CD4-positive, alpha-beta T cell (primary cell): ENCODE data around the gene SLC4A5. TPM values are rescaled to one million over a fixed set of nuclear protein-coding genes. Genes with fewer than 3 reads are reported as not detected.
A peak's percentile ranks its signal among the peaks of the same experiment; 100 is the strongest.

ENCODE experiments used
- ATAC-seq: fragments of 200-7000 bp; cut with Tn5 transposase; one replicate; pipeline ENCODE4 v1.10.0; 2022; ENCODE audit warnings: mild to moderate bottlenecking; ENCODE audit not compliant: poor library complexity
- CTCF ChIA-PET: fragments of 350-600 bp; sonication (Branson Sonifier 250); formaldehyde crosslinking; loops from one replicate; lab custom pipeline; 2021; ENCODE audit warnings: antibody characterized with exemption, inconsistent platforms; lab: Charles Lee
- POLR2A ChIA-PET: fragments of 350-600 bp; sonication (Branson Sonifier 250); formaldehyde crosslinking; loops from one replicate; lab custom pipeline; 2021; ENCODE audit warnings: antibody characterized with exemption, inconsistent platforms; lab: Charles Lee
- DNase-seq, 14 experiments: peaks; one replicate each; pipeline ENCODE4 v3.0.0-alpha.2; 2013 to 2020; ENCODE audit warnings: mixed read lengths in 2 of 14
- H3K27ac ChIP-seq, 2 donors: one replicate each; pipeline versions ENCODE4 v1.5.1 to v1.7.0; 2013; ENCODE audit warnings: low read length in 2 of 2, low read depth in 1 of 2, mild to moderate bottlenecking in 1 of 2
- H3K27me3 ChIP-seq, 2 experiments: 1 replicate in 1 of 2; 2 replicates in 1 of 2; pipeline versions ENCODE4 v1.6.1 to v1.7.0; 2013; ENCODE audit warnings: low read length in 2 of 2, control low read depth in 1 of 2, mild to moderate bottlenecking in 1 of 2, moderate library complexity in 1 of 2; ENCODE audit not compliant: insufficient read depth in 2 of 2, control insufficient read depth in 1 of 2
- H3K36me3 ChIP-seq: one replicate; pipeline ENCODE4 v1.6.1; 2013; ENCODE audit warnings: low read length, control low read depth; ENCODE audit not compliant: insufficient read depth
- H3K4me1 ChIP-seq: one replicate; pipeline ENCODE4 v1.6.1; 2013; ENCODE audit warnings: low read length, control low read depth; ENCODE audit not compliant: insufficient read depth
- H3K4me3 ChIP-seq: one replicate; pipeline ENCODE4 v1.5.1; 2013; ENCODE audit warnings: mild to moderate bottlenecking, low read length, moderate library complexity
- H3K9me3 ChIP-seq, 2 experiments: 1 replicate in 1 of 2; 2 replicates in 1 of 2; pipeline versions ENCODE4 v1.6.1 to v1.7.0; 2013; ENCODE audit warnings: low read length in 2 of 2, mild to moderate bottlenecking in 2 of 2, control low read depth in 1 of 2, moderate library complexity in 1 of 2; ENCODE audit not compliant: control insufficient read depth in 1 of 2, insufficient read depth in 1 of 2
- H3K27ac Mint-ChIP-seq: one replicate; pipeline ENCODE4 v1.8.0; 2020; ENCODE audit warnings: mixed read lengths
- H3K27me3 Mint-ChIP-seq: one replicate; pipeline ENCODE4 v1.8.0; 2021; ENCODE audit warnings: mixed read lengths
- H3K36me3 Mint-ChIP-seq: one replicate; pipeline ENCODE4 v1.8.0; 2021; ENCODE audit warnings: low read depth, mixed read lengths
- H3K4me1 Mint-ChIP-seq: one replicate; pipeline ENCODE4 v1.8.0; 2021; ENCODE audit warnings: low read depth, mixed read lengths
- H3K4me3 Mint-ChIP-seq: one replicate; pipeline ENCODE4 v1.8.0; 2020; ENCODE audit warnings: mild to moderate bottlenecking, mixed read lengths
- H3K9me3 Mint-ChIP-seq: one replicate; pipeline ENCODE4 v1.8.0; 2020; ENCODE audit warnings: mixed read lengths
- intact Hi-C, 2 experiments: fragments of 100-400 bp; cut with DNase I in 1 of 2; cut with micrococcal nuclease in 1 of 2; formaldehyde crosslinking; loops; one replicate each; pipeline versions ENCODE4 v1.15.1 to v1.9.0; 2023 to 2025; cut with DNase I, micrococcal nuclease
- total RNA-seq, 174 experiments: library from RNA in 2 of 174; stranded (reverse) in 2 of 174; gene quantifications; one replicate each; pipeline ENCODE4 v1.2.3 and lab custom pipeline; 2021 to 2026
- TF ChIP-seq, protein P1 (sequence below): fragments of 200-600 bp; IDR thresholded peaks from one replicate; pipeline ENCODE4 v1.8.0; 2022; ENCODE audit warnings: antibody characterized with exemption, mild to moderate bottlenecking

SLC4A5 gene
- total RNA-seq, 2 experiments from 2014 or later, result 7.8 to 10.4 TPM

DNA sequence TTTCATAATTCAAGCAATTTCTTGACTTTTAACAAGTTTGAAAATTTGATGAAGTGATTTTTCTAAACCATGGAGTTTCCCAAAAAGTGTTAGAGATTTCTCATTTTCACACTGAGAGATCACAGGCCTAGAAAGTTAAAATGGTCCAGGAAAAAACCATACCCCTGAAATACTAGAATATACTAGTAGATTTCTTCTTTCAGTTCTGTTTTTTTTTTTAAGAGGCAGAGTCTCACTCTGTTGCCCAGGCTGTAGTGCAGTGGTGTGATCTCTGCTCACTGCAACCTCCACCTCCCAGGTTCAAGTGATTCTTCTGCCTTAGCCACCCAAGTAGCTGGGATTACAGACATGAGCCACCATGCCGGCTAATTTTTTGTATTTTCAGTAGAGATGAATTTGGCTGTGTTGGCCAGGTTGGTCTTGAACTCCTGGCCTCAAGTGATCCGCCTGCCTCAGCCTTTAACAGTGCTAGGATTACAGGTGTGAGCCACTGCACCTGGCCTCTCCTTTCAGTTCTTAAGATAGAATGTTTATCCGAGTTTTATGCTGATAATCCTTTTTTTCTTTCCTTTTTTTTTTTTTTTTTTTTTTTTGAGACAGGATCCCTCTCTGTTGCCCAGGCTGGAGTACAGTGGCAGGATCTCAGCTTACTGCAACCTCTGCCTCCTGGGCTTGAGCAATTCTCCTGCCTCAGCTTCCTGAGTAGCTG, 130.4 kb downstream of the SLC4A5 start:
- Histone ChIP-seq H3K4me1 (no peaks in the 10 kb centered on the region), H3K27me3 (no peaks in the 10 kb centered on the region), H3K36me3 (peaks cover 58% of the 10 kb centered on the region), H3K4me3 (no peak overlapping the region), H3K9me3 (no peaks in the 10 kb centered on the region), H3K27ac (no peak overlapping the region)
- Mint-ChIP-seq H3K27me3 (no peaks in the 10 kb centered on the region), H3K9me3 (no peaks in the 10 kb centered on the region), H3K27ac (no peak overlapping the region), H3K4me1 (peaks cover 6% of the 10 kb centered on the region), H3K4me3 (no peak overlapping the region), H3K36me3 (peaks cover 90% of the 10 kb centered on the region)
- DNase-seq (no peak), ATAC-seq (no peak)
- ChIA-PET CTCF (interaction anchor here (0.7 kb wide), 1 partner anchor 1319 kb away, joined by 3 read pairs; no protein-coding TSS in a partner anchor), POLR2A (no interaction called here)
- TF ChIP-seq, protein P1, sequence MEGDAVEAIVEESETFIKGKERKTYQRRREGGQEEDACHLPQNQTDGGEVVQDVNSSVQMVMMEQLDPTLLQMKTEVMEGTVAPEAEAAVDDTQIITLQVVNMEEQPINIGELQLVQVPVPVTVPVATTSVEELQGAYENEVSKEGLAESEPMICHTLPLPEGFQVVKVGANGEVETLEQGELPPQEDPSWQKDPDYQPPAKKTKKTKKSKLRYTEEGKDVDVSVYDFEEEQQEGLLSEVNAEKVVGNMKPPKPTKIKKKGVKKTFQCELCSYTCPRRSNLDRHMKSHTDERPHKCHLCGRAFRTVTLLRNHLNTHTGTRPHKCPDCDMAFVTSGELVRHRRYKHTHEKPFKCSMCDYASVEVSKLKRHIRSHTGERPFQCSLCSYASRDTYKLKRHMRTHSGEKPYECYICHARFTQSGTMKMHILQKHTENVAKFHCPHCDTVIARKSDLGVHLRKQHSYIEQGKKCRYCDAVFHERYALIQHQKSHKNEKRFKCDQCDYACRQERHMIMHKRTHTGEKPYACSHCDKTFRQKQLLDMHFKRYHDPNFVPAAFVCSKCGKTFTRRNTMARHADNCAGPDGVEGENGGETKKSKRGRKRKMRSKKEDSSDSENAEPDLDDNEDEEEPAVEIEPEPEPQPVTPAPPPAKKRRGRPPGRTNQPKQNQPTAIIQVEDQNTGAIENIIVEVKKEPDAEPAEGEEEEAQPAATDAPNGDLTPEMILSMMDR, result no peak
- intact Hi-C loops, result no loop called here

DNA sequence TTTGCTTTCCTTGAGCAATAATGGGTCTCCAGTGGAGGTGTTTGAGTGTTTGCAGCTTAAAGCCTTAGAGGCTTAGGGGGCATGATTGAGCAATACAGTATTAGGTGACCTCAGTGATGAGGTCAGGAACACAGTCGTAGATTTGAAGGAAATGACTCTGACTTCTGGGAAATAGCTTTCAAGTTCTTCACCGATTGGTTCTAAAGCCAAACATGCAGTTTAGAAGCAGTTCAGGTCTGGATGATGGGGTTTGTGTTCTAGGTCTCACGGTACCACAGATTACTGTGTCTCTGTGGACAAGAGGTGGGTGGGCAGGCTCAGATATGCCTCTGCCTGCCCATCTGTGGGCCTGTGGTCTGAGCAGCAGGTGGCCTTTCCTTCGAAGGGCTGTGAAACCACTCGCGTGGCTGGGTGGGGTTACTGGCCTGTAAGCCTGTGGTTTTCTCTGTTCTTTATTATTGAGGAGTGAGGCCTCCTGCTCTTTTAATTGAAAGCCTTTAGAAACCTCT, 137.0 kb downstream of the SLC4A5 start:
- peak in 9 of 14 experiments; percentile 7 to 75 (median 19) for DNase-seq
- TF ChIP-seq, protein P1, result no peak
- H3K4me1 ChIP-seq, result peaks cover 33% of the 10 kb centered on the region
- POLR2A ChIA-PET, result interaction anchor here (0.6 to 4.5 kb wide), 7 partner anchors 12 to 385 kb away, joined by 3 to 56 read pairs (median 4); partner anchors contain the start of genes MOB1A and STAMBP
- H3K27ac ChIP-seq, result peak overlapping the region; percentile 80 to 88
- Mint-ChIP-seq H3K27ac (peak overlapping the region; percentile 95), H3K36me3 (peaks cover 41% of the 10 kb centered on the region), H3K4me3 (peak overlapping the region; percentile 50), H3K27me3 (no peaks in the 10 kb centered on the region), H3K9me3 (no peaks in the 10 kb centered on the region), H3K4me1 (peaks cover 42% of the 10 kb centered on the region)
- ATAC-seq, result peak; percentile 87
- H3K4me3 ChIP-seq, result peak overlapping the region; percentile 31
- peaks cover 25% of the 10 kb centered on the region for H3K36me3 ChIP-seq
- intact Hi-C loops, result no loop called here
- CTCF ChIA-PET, result interaction anchor here (1.0 to 1.6 kb wide), 4 partner anchors 10 to 86 kb away, joined by 3 to 6 read pairs (median 4); partner anchors contain the start of genes BOLA3 and MOB1A
- no peaks in the 10 kb centered on the region for H3K9me3 ChIP-seq
- no peaks in the 10 kb centered on the region for H3K27me3 ChIP-seq

GRCh38 chr2:74205596-74205995, 137.6 kb downstream of the SLC4A5 start:
- intact Hi-C loops, result no loop called here
- peaks cover 37% of the 10 kb centered on the region for H3K36me3 Mint-ChIP-seq
- peak; percentile 32 for ATAC-seq

More at GRCh38 chr2:74205596-74205995, 137.6 kb downstream of the SLC4A5 start:
- no peaks in the 10 kb centered on the region for H3K27me3 Mint-ChIP-seq
- ChIA-PET POLR2A (interaction anchor here (0.6 to 4.5 kb wide), 7 partner anchors 13 to 384 kb away, joined by 3 to 56 read pairs (median 4); partner anchors contain the start of genes MOB1A and STAMBP), CTCF (interaction anchor here (1.0 to 1.6 kb wide), 3 partner anchors 27 to 85 kb away, joined by 3 to 6 read pairs (median 5); partner anchors contain the start of genes BOLA3 and MOB1A)
- peak in 6 of 14 experiments; percentile 12 to 57 (median 35) for DNase-seq
- Histone ChIP-seq H3K27me3 (no peaks in the 10 kb centered on the region), H3K36me3 (peaks cover 21% of the 10 kb centered on the region), H3K4me1 (peaks cover 36% of the 10 kb centered on the region), H3K4me3 (peak overlapping the region; percentile 31), H3K27ac (peak overlapping the region; percentile 80 to 88), H3K9me3 (no peaks in the 10 kb centered on the region)
- no peaks in the 10 kb centered on the region for H3K9me3 Mint-ChIP-seq
- TF ChIP-seq, protein P1, result no peak
- H3K27ac Mint-ChIP-seq, result peak overlapping the region; percentile 95
- H3K4me3 Mint-ChIP-seq, result peak overlapping the region; percentile 50
- peaks cover 45% of the 10 kb centered on the region for H3K4me1 Mint-ChIP-seq
